ENCODE measurements around the gene WDR36.

The WDR36 gene

DNA sequence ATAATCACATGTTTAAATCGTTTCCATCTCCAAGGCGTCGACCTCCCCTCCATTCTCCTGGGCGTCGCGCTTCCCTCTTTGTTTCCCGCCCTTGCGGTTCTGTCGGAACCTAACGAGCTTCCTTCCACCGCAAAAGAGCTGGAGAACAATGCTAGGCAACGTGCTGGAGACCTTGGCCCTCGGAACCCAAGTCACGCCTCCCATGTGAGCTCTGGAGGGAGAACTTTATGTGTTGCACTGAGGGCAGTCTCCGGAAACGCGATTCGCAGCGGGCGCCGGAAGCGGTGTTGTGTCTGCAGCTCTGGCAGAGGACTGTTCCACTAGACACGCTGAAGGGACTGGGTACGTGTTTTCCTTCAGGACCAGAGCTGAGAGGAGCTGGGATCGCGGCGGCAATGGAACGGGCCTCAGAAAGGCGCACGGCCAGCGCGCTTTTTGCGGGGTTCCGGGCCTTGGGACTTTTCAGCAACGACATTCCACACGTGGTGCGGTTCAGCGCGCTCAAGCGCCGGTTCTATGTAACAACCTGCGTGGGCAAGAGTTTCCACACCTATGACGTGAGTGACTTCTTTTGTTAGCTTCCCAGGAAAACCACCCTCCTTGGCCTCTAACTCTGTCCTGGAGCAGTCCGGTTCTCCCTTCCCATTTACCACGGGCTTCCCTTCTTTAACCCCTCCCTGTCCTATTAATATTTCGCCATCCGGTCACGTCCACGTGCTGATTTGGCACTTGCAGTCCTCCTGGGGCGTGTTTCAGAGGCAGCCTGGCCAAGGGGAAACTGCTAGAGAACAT is at the start of gene WDR36:
WDR36 (plus strand) TSS at position 287 of the 792 bp plus-strand sequence; CDS start at position 396, 109 bp downstream.
- DNase-seq = peak; percentile 89 to 94 (median 92)

DNA sequence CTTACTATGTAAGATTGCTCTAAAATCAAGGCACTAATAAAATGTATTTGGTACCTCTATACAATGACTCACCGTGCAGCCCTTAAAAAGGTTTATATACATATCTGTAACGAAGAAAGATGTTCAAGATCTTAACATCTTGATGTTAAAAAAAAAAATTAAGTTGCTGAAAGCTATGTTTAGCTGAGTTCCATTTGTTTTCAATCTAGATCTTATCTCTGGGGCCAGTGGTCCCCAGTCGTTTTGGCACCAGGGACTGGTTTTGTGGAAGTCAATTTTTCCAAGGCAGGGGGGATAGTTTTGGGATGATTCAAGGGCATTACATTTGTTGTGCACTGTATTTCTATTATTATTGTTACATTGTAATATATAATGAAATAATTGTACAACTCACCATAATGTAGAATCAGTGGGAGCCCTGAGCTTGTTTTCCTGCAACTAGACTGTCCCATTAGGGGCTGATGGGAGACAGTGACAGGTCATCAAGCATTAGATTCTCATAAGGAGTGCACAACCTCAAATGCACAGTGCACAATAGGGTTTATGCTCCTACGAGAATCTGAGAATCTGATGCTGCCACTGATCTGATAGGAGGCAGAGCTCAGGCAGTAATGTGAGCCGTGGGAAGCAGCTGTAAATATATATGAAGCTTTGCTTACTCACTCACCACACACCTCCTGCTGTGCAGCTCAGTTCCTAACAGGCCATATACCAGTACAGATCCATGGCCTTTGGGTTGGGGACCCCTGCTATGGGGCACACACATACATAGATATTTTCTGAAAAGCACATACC is 48.2 kb upstream of the WDR36 start:
- DNase-seq = peak; percentile 5 to 44 (median 37)

DNA sequence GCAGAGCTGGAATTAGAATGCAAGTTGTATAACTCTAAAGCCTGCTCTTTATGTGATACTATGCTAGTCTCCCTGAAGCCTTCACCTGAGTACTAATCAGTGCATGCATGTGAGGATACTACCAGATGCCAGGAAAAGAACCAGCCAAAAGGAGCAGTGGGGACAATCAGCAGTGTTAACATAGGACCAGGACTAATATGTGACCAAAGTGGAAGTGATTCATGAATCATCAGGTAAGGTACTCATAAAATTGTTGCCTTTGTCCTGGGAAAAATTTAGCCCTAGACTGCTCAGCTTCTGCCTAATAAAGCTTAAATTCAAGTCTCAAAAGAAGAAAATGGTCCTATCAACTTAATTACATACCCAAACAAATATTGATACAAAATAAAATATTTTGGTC is 34.1 kb upstream of the WDR36 start:
- no peak for DNase-seq

DNA sequence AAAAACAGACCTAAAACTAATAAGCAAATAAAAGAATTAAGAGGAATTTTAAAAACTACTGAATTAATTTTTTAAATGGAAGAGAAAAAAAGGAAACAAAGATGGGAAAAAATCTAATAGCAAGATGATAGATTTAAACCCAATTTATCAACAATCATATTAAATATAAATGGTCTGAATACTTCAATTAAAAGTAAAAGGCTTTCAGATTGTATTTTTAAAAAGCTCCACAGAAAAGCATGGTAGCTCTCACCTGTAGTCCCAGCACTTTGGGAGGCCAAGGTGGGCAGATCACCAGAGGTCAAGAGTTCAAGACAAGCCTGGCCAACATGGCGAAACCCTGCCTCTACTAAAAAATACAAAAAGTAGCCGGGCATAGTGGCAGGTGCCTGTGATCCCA is 32.0 kb upstream of the WDR36 start:
- no peak for DNase-seq

DNA sequence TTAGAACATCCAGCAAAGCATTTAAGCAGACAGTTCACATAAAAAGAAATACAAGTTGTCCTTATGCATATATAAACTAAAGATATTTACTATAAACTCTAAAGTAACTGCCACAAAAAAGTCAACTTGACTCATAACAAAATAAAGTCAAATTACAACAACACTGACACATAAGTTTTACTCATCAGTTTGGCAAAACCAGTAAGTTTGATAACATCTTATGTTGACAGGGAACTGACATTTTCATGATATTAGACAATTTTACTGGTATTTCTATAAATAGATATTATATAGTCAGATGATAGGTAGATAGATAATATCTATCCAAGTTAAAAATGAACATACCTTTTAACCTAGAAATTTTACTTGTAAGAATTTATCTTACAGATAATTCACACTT is 30.5 kb upstream of the WDR36 start:
- no peak for DNase-seq

DNA sequence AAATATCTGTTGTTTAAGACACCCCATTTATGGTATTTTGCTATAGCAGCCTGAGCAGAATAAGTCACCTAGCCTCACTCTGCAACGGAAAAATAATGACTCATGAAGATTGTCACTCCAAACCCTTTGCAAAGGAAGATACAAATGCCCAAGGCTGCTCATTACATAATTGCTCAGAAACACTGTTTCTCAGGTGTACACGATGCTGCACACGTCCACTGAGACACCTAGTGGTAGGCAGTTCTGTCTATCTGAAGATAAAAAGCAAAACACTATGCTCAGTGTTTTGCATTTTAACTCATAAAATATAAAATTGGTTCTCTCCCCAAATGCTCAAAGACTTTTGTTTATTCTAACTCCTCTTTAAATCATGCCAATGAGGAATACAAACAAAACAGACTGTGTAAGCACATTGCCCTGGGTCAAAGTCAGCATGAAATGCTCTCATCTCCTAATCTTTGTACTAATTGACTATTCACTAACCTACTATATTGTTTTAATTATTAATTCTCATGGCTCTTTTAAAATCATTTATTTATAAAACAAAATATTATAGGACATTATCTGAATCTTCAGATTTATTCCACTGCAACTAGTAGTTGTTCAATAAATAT is 28.3 kb upstream of the WDR36 start:
- peak; percentile 3 to 46 (median 22) for DNase-seq

DNA sequence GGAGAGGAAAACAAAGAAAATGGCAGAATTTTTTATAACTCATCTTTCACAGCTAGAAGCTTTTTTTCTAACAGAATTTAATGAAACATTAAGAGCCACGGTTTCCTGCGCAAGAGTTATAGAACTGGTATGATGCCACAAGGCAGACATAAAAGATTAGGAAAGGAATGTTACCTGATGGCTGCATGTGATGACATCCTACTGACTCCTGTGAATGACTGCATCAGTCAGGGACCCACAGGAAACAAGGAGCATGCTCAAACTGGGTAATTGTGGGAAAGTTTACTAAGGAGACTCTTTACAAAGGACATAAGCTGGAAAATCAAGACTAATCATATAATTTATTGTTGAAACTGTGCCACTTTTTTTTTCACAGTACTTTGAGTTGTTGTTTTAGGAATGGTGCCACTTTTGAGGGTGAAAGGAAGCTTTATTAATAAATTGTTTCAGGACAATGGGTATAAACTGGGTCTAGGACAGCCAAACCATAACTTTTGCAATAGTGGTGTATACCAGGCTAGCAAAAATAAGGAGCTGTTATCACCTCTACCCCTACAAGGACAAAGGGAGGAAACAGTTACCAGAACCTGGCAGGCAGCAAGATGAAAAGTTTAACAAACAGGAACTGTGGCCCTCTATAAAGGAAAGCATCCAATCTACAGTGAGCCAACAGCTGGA is 25.7 kb upstream of the WDR36 start:
- peak in 1 of 3 experiments; percentile 38 for DNase-seq

DNA sequence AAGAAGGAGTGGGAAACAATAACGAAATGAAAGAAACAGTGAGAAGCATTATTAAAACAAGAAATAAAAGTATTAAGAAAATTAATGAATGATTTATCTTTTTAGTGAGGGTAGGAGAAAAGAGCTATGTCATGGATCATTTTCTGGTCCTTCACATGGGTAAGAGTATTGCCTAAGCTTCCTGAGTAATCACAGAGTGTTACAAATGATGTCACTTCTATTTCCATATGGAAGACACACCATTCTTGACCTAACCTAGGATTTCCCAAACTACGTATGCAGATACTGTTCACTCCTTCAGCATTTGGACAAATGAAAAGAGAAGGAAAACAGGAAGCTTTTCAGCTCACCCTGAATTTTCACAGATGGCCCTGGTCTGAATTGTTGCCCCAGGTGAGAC is 23.9 kb upstream of the WDR36 start:
- no peak for DNase-seq

DNA sequence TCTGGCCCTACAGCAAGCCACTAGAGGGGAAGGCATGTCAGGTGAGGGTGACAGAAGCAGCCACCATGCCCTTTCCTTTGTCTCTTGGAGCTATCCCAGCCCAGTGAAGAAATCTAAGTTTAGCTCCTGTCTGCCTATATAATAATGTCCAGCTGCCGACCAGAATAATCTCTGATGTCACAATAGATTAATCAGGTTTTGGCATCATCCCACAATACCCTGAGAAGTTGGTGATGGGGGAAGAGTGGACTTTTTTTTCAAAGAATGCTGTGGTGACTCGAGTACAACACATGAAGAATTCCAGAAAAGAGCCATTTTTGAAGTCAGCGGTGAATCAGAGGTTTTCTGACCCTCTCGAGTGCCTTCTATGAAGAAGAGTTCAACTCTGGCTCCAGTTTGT is 22.3 kb upstream of the WDR36 start:
- no peak for DNase-seq

DNA sequence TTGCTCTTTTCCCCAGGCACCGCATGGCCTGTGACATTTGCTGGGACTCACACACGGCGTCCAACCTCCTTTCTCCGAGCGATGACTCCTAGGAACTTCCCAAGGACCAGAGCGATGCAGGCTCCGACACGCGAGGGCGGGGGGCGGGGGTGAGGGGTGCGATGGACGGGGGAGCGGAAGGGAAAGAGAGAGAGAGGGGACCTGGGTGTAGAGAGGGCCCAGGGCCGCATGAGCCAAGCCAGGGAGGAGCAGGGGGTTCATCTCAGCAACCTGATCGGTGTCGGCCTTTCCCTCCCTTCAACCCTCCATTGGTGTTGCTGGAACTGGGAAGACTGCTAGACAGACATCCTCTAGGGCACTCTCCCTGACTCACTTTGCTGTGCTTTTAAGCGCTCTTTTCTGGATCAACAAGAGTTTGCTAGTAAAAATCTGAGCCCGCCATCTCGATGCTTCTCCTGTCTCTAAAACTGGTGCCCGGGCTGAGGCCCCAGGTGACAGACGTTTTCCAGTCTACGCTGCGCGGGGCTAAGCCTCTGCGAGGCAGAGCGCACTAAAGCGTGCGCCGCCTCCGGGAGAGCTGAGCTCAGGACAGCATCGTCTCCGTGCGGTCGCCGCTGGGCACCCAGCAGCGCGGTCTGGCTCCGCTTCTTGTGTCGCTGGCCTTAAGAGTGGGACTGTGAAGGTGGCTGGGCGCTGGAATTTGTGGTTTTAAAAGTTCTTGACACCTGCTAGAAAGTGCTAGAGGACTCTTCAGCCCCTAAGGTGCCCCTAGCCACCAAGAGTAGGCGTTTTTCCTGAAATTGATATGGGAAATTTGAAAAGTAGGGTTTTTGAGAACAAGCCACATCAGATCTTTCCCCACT is 21.6 kb upstream of the WDR36 start:
- no peak for DNase-seq

DNA sequence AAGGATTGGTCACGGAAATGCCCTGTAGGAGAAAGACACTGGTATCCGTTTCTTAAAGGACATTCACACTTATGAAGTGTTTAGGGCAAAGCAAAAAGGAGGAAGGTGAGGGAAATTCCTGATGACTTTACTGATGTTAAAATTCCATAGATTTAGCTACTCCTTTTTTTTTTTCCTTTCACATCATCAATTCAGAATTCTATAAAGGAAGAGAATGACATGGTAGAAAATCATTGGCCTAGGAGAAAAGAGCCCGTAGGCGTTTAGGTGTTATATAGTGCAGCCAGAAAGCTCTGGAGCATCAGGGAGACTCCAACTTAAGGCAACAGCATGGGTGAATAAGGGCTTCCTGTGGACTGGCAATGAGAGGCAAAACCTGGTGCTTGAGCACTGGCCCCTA is 20.7 kb upstream of the WDR36 start, which contains the start of gene TSLP:
TSLP (plus strand) TSS at position 301 of the 400 bp plus-strand sequence. CDS start 178 bp downstream, outside the sequence.
- DNase-seq = no peak

DNA sequence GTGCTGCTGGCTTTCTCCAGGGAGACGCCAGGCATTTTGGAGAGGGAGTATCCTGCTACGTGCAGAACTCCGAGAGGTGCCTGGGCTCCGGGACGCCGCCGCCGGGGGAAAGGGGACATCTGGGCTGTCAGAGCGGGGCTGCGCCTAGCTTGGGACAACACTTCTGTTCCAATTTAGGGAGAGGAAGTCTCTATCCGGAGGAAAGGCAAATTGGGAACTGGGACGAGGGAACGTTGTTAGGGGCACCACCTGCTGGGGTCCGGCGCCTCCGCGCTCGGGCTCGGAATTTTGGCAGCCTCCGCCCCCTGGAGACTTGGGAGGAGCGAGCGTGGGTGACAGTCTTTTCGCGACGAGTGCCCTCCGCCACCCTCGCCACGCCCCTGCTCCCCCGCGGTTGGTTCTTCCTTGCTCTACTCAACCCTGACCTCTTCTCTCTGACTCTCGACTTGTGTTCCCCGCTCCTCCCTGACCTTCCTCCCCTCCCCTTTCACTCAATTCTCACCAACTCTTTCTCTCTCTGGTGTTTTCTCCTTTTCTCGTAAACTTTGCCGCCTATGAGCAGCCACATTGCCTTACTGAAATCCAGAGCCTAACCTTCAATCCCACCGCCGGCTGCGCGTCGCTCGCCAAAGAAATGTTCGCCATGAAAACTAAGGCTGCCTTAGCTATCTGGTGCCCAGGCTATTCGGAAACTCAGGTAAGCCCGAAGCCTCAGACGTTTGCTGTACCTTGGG is 19.0 kb upstream of the WDR36 start:
- DNase-seq = peak; percentile 32 to 60 (median 48)

DNA sequence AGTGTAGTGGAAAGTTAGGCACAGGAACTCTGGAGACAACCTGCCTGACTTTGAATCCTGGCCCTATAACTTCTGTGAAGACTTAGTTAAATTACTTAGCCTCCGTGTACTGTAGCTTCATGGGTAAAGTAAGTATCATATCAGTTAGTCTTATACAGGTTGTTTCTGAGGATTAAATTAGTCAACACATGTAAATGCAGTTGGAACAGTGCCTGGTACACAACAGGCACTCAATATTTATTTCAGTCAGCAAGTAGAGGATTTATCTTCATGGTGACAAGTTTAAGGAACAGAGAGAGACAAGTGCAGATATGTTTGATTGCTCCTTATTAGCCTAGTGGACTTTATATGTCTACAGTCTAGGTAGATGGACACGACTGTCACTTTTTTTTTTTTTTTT is 17.9 kb upstream of the WDR36 start:
- DNase-seq = no peak

DNA sequence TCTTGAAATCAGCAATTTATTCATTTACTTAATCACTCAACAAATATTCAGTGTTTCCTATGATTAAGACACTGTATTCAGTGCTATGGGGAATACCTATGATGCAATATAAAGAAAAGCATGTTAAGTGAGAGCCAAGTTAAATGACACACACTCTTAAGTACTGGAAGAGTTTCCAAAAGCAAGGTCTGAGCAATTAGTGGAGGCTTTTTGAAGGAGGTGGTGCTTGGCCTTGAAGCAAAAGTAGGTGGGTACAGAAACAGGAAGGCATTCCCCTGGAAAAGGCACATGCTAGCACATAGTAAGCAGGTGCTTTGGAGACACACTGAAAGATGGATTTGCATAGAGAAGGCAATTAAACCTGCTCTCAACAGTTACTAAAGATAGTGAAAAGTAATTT is 16.6 kb upstream of the WDR36 start:
- no peak for DNase-seq

DNA sequence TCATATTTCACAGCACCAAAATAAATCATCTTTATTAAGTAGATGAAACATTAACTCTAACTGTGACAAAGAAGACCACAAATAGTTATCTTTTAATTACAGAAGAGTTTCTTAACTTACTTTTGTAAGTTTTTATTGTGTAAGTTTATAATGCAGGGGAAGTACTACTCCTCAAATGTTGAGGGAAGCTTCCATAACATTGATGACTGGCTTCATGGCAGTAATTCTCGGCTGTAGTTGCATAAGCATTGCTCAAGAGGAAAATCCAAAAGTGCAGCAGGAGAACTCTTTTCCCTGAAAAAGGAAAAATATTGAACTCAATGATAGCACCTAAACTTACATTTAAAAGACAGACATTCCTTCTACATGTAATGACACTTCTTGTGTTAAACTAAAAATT is 16.1 kb upstream of the WDR36 start:
- no peak for DNase-seq

DNA sequence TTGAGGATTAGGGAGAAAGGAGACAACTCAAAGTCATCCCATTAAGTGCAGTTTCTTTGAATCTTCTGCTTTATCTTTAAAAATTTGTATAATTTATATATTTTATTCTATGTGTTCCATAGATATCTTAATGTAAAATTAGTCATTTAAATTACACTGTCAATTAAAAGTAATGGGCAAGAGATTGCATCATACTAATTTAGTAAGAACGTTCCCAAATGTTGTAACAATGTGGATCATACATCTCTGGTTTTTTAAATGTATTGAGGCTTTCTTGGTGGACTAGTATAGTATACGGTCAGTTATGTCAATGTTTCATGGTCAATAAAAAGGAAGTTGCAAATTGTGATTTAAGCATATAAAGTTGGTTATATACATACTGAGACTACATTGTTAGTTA is 14.5 kb upstream of the WDR36 start:
- no peak for DNase-seq

DNA sequence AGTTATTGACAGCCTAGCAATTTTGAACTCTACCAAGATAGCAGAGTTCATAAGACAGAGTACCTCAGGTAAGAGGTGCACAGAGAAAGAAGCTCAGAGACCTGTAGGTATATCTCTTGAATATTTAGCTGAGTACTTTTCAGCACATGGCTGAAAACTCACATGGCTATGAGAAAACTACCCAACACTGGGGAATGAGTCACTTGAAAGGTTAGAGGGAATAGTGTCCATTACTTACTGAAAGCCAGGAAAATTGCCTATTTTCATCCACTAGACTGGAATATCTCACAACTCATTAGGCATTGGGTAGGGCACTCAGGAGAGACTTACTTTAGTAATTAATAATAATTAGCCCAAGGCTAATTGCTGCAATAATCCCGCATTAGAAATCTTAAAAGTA is 12.3 kb upstream of the WDR36 start:
- no peak for DNase-seq

DNA sequence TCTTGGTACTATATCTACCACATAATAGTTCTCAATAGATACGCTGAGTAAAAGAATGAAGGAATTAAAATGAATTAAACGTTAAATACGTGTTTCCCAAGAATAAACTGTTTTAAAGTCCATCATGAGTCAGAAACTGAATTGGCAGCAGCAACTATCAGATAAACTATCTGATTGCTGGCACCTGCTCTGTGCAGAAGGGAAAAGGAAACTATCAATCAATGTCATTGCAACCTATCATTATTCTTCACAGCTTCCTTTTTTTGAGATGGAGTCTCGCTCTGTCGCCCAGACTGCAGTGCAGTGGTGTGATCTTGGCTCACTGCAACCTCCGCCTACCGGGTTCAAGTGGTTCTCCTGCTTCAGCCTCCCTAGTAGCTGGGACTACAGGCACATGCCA is 8.8 kb upstream of the WDR36 start:
- DNase-seq = peak in 2 of 3 experiments; percentile 39 to 84

DNA sequence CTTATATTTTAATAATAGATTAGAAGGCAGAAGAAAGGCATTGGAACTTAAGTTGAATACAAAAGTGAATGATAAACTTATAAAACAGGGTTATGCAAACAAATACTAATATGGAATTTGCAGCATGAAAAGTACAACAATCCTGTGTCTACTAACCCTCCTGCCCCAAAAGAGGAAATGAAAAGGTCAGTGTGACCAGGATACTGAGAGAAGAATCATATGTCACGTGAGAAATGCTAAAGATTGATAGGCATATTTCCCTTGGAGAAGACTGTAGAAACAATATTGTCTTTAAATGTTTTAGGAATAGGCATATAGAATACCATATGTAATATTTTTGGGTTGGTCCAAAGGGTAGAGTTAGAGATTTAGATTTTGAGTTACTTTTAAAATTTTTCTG is 3.8 kb downstream of the WDR36 start:
- DNase-seq = no peak

DNA sequence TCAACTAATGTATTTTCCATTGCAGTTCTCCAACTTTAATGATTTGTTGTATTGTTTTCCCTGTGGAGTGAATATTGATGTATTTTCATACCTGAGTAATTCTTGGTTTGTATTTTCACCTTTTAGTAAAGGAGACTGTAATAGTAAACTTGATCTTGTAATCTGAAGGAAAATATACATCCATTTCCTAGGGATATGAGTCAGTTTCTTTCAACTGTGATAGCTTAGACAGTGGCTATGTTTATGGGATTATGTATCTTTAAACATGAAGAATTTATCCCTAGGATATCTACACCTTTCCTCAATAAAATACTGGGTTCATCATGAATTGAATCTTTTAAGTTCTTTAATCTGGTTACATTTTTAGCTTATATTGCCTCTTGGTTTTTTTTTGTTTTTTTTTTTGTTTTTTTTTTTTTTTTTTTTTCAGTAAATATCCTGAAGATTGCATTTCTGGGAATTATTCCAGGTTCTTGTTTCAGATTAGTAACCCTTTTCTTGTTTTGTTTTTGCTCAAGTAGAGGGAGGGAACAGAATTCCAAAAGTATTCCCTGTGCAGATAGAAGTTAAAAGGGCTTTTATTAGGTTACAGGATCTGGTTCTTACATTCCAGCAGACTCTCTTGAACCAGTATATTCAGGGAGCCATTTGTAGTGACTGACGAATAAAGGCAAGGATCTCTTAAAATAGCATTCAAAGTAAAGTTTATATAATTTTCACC is 7.1 kb downstream of the WDR36 start:
- DNase-seq = no peak

Measured in NCI-H1417 (cell line).